AG09309 (cell line): ENCODE data around the gene PHF12.

Experiments used
- DNase-seq: peaks from one replicate; pipeline ENCODE4 v3.0.0-alpha.2; 2010; ENCODE audit warnings: low read depth
- H3K4me3 ChIP-seq: 2 replicates; pipeline ENCODE4 v1.5.1; 2011; ENCODE audit warnings: mild to moderate bottlenecking, low read depth, low read length, moderate library complexity; ENCODE audit not compliant: control insufficient read depth
- TF ChIP-seq, protein P1 (sequence below): IDR thresholded peaks from 2 replicates; pipeline ENCODE4 v1.5.1; 2011; ENCODE audit warnings: mild to moderate bottlenecking, low read depth, low read length, inconsistent platforms; ENCODE audit not compliant: insufficient read depth, control insufficient read depth; ENCODE audit errors: missing control alignments

PHF12 gene

DNA sequence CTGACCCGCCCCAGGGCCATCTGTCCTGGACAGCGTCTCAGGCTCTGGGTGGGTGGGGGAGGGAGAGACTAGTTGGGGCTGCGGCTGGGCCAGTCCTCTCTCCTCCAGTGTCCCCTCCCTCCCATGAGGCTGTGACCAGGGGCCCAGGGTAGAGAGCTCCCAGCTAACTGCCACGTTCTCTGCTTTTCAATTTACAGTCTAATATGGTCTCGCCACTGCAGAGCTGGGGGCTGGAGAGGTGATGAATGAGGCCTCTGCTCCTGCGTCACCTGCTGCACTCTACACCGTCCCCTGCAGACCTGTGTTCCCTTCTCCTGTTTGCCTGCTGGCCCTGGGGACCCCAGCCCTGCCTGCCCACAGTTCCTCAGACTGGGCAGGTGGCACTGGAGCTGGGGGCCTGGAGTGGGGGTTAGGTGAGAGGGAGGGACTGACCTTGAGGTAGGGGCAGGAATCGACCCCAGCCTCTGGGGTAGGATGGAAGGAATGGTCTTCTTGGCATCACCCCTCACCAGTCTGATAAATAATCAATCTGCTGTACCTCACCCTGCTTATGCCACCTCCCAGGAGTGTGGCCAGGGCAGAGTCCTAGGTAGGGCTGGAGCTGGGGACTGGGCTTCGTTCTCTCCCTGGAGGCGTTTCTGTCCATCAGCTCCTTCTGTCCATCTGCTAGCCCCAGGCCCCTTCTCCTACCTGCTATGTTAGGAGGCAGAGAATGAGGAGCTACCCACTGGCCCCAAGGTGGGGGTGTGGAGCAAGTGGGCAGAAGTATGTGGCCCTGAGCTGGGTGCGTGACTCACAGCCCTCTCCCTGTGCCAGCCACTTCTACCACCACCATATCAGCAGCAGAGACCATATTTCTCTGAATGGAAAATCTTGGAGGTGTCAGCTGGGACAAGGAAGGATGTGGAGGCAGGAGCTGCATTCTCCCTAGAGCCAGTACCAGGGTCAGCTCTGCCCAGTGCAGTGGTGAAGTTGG is 41.6 kb upstream of the PHF12 start:
- DNase-seq = no peak
- H3K4me3 ChIP-seq = no peak overlapping the region
- TF ChIP-seq, protein P1, sequence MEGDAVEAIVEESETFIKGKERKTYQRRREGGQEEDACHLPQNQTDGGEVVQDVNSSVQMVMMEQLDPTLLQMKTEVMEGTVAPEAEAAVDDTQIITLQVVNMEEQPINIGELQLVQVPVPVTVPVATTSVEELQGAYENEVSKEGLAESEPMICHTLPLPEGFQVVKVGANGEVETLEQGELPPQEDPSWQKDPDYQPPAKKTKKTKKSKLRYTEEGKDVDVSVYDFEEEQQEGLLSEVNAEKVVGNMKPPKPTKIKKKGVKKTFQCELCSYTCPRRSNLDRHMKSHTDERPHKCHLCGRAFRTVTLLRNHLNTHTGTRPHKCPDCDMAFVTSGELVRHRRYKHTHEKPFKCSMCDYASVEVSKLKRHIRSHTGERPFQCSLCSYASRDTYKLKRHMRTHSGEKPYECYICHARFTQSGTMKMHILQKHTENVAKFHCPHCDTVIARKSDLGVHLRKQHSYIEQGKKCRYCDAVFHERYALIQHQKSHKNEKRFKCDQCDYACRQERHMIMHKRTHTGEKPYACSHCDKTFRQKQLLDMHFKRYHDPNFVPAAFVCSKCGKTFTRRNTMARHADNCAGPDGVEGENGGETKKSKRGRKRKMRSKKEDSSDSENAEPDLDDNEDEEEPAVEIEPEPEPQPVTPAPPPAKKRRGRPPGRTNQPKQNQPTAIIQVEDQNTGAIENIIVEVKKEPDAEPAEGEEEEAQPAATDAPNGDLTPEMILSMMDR = no peak

DNA sequence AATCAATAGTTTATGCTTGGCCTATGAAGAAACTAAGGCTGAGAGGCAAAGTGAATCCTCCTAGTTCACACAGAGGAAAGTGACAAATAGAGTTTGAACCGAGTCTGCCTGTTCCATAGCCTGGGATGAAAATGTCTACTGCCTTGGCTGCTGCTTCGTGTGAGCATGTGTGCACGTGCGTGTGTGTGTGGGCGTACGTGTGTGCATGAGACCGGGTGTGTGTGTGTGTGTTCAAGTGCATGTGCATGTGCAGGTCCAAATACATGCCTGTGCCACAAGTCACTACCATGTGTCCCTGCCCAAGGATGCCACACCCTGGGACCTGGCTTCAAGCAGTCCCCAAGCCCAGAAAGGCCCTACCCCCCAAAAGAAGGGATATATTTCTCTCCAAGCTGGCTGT is 40.9 kb upstream of the PHF12 start:
- TF ChIP-seq, protein P1 = no peak

DNA sequence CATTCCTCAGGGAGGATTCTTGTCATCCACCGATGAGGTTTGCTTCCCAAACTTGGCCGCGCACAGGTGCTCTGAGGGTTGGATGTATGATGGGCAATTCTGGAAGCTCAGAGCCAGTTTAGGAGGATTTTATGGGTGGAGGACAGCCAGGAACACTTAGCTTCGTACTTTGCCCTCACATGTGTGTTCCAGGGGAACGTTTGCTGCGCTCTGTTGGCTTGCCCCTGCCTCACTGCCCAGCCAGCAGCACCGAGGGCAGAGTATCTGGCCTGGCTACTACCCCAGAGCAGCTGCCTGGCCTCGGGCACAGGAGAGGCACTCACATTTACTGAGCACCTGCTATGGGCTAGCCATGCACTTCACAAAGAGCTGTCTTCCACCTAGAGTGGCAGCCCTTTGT is 40.5 kb upstream of the PHF12 start:
- H3K4me3 ChIP-seq = no peak overlapping the region
- no peak for DNase-seq

More for the DNA sequence above, 40.9 kb upstream of the PHF12 start:
- H3K4me3 ChIP-seq = no peak overlapping the region
- no peak for DNase-seq

DNA sequence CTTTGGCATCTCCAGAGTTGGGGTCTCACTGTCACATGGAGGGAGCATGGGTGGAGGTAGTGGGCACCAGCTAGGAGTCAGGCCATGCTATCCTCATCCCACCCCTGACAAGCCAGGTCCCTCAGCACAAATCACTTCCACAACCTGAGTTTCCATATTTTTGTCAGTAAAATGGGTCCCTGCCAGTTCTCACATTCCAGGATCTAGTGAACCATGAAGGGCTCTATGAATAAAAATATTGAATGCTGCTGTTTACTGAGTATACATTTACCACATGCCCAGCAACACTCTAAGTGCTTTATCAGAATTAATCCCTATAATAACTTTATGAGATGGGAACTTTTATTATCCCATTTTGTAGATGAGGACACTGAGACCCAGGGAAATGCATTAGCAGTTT is 37.7 kb upstream of the PHF12 start:
- DNase-seq = no peak
- TF ChIP-seq, protein P1 = no peak
- H3K4me3 ChIP-seq = no peak overlapping the region

More for the DNA sequence above, 40.5 kb upstream of the PHF12 start:
- TF ChIP-seq, protein P1 = no peak

DNA sequence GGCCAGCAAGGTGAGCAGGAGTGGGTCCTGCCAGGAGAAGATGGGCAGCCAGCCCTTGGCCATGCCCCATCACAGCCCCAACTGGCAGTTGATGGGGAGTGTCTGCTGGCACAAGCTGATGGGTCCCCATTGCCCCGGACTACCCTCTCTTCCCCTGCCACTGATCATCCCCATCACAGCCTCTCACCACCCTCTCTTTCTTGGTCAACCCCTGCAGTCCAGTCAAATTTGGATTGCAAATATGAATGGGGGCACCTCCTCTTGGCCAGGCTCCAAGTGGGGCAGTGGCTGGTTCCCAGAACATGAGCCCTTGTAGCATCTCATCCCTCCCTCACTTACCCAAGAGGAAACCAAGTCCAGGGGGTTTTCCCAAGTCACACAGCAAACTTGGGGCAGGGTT is 37.2 kb upstream of the PHF12 start:
- DNase-seq = no peak
- no peak overlapping the region for H3K4me3 ChIP-seq
- TF ChIP-seq, protein P1 = no peak

DNA sequence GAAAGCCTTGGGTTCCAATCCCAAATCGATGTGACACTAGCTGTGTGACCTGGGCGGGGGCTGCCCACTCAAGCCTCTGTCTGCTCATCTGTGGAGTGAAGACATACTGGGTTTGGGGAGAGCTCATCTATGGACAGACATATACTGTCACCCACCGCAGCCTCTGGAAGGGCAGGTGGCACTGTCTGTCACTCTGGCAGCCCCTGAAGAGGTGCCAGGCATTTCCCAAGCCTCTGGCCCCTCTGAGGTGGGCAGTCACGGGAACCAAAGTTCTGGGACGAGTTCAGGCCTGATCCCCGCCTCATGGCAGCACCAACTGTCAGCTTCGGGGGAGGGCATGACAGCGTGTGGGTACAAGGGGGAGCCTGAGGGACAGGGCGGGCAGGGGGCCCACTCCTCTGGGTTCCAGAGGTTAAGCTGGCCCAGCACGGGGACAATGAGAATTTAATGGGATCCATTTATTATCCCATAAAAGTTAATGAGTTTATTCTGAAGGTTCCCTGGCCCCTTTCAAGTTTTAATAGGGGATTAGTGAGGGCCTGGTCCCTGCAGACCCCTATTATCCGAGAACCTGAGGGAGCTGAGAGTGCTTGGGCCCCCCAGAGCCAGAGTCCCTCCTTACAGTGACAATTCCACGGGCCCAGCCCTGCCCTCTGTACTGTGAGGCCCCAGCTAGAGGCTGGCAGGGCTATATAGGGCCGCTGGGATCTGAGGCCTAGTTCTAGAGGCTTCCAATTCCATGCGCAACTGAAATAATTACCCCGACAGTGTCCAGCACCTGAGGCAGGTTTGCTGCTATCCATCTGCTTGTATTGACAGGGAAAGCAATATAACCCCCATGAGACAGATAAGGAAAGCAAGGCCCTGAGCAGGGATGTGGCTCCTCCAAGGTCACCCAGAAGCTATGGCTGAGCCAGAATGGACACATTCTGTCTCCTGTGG is 35.7 kb upstream of the PHF12 start:
- H3K4me3 ChIP-seq = no peak overlapping the region
- TF ChIP-seq, protein P1 = no peak
- DNase-seq = no peak
